BLaER1 (cell line): Measurements from ENCODE around the gene CSF2RB.
A peak's percentile ranks its signal among the peaks of the same experiment; 100 is the strongest.

ENCODE experiments used
- H3K27ac ChIP-seq: shearing (Covaris generic); formaldehyde crosslinking; 2 replicates; pipeline ENCODE4 v1.8.1; 2022
- H3K27me3 ChIP-seq: shearing (Covaris generic); formaldehyde crosslinking; 2 replicates; pipeline ENCODE4 v1.8.1; 2022
- H3K36me3 ChIP-seq: shearing (Covaris generic); formaldehyde crosslinking; 2 replicates; pipeline ENCODE4 v1.8.1; 2022
- H3K4me1 ChIP-seq: shearing (Covaris generic); formaldehyde crosslinking; 2 replicates; pipeline ENCODE4 v1.8.1; 2022
- H3K4me2 ChIP-seq: shearing (Covaris generic); formaldehyde crosslinking; 2 replicates; pipeline ENCODE4 v1.8.1; 2022
- H3K4me3 ChIP-seq: shearing (Covaris generic); formaldehyde crosslinking; 2 replicates; pipeline ENCODE4 v1.8.1; 2022
- H3K9ac ChIP-seq: shearing (Covaris generic); formaldehyde crosslinking; 2 replicates; pipeline ENCODE4 v1.8.1; 2022
- H3K9me3 ChIP-seq: shearing (Covaris generic); formaldehyde crosslinking; 2 replicates; pipeline ENCODE4 v1.8.1; 2022
- H4K20me1 ChIP-seq: shearing (Covaris generic); formaldehyde crosslinking; 2 replicates; pipeline ENCODE4 v1.8.1; 2022
- Cebpa-rat ChIP-seq: shearing (Covaris generic); IDR thresholded peaks from 2 replicates; pipeline ENCODE4 v1.8.1; 2022

Gene CSF2RB

GRCh38 chr22:36872866-36873498 is 40.4 kb upstream of the CSF2RB start:
- peaks cover 22% of the 10 kb centered on the region for H3K4me1 ChIP-seq
- H3K27me3 ChIP-seq = no peaks in the 10 kb centered on the region
- peaks cover 94% of the 10 kb centered on the region for H3K36me3 ChIP-seq
- H3K4me3 ChIP-seq = no peak overlapping the region
- H3K9me3 ChIP-seq = no peaks in the 10 kb centered on the region
- H4K20me1 ChIP-seq = no peaks in the 10 kb centered on the region
- no peak overlapping the region for H3K27ac ChIP-seq
- TF ChIP-seq Cebpa-rat = no peak
- 0 out of 2 replicates have a peak overlapping the region, but pooled peaks have one; percentile 64 for H3K4me2 ChIP-seq
- H3K9ac ChIP-seq = no peak overlapping the region

GRCh38 chr22:36873614-36874308 is 39.7 kb upstream of the CSF2RB start:
- peak overlapping the region; percentile 64 for H3K4me2 ChIP-seq

GRCh38 chr22:36874309-36874696 is 39.1 kb upstream of the CSF2RB start:
- H3K36me3 ChIP-seq = peaks cover 94% of the 10 kb centered on the region
- H3K9ac ChIP-seq = peak overlapping the region; percentile 54; the same call in 1 of the 2 replicates
- no peaks in the 10 kb centered on the region for H4K20me1 ChIP-seq
- TF ChIP-seq Cebpa-rat = no peak
- peaks cover 24% of the 10 kb centered on the region for H3K4me1 ChIP-seq
- no peaks in the 10 kb centered on the region for H3K9me3 ChIP-seq
- no peak overlapping the region for H3K4me3 ChIP-seq
- peak overlapping the region; percentile 64 for H3K4me2 ChIP-seq
- no peaks in the 10 kb centered on the region for H3K27me3 ChIP-seq
- H3K27ac ChIP-seq = peak overlapping the region; percentile 81

More at GRCh38 chr22:36873614-36874308, 39.7 kb upstream of the CSF2RB start:
- Histone ChIP-seq H3K27ac (peak overlapping the region; percentile 81), H3K4me3 (no peak overlapping the region), H3K9me3 (no peaks in the 10 kb centered on the region), H3K27me3 (no peaks in the 10 kb centered on the region), H3K36me3 (peaks cover 96% of the 10 kb centered on the region), H3K9ac (peak overlapping the region; percentile 54; the same call in 1 of the 2 replicates), H4K20me1 (no peaks in the 10 kb centered on the region), H3K4me1 (peaks cover 24% of the 10 kb centered on the region)
- TF ChIP-seq Cebpa-rat = peak; percentile 58; the same call in 1 of the 2 replicates

- no peak for TF ChIP-seq Cebpa-rat
- H3K36me3 ChIP-seq = peaks cover 90% of the 10 kb centered on the region
- 0 out of 2 replicates have a peak overlapping the region, but pooled peaks have one; percentile 64 for H3K4me2 ChIP-seq
- no peaks in the 10 kb centered on the region for H3K27me3 ChIP-seq
- no peaks in the 10 kb centered on the region for H4K20me1 ChIP-seq
- H3K4me3 ChIP-seq = no peak overlapping the region
- no peaks in the 10 kb centered on the region for H3K9me3 ChIP-seq
- H3K9ac ChIP-seq = no peak overlapping the region
- H3K4me1 ChIP-seq = peaks cover 24% of the 10 kb centered on the region
- H3K27ac ChIP-seq = 0 out of 2 replicates have a peak overlapping the region, but pooled peaks have one; percentile 81
These were observed 38.7 kb upstream of the CSF2RB start for GRCh38 chr22:36874736-36875135.

GRCh38 chr22:36875741-36876140 is 37.7 kb upstream of the CSF2RB start:
- Histone ChIP-seq H3K36me3 (peaks cover 79% of the 10 kb centered on the region), H3K27ac (no peak overlapping the region), H4K20me1 (no peaks in the 10 kb centered on the region), H3K9ac (no peak overlapping the region), H3K4me2 (no peak overlapping the region), H3K9me3 (peaks cover 5% of the 10 kb centered on the region), H3K4me1 (peaks cover 24% of the 10 kb centered on the region), H3K27me3 (no peaks in the 10 kb centered on the region), H3K4me3 (no peak overlapping the region)
- no peak for TF ChIP-seq Cebpa-rat

- no peaks in the 10 kb centered on the region for H3K27me3 ChIP-seq
- no peak overlapping the region for H3K27ac ChIP-seq
- peaks cover 9% of the 10 kb centered on the region; the same call in 1 of the 2 replicates for H3K4me1 ChIP-seq
- H3K9ac ChIP-seq = no peak overlapping the region
- H3K4me2 ChIP-seq = no peak overlapping the region
- H4K20me1 ChIP-seq = no peaks in the 10 kb centered on the region
- no peak for TF ChIP-seq Cebpa-rat
- peaks cover 43% of the 10 kb centered on the region for H3K36me3 ChIP-seq
- H3K4me3 ChIP-seq = no peak overlapping the region
- peaks cover 34% of the 10 kb centered on the region for H3K9me3 ChIP-seq
These were observed 33.7 kb upstream of the CSF2RB start for GRCh38 chr22:36879775-36880174.

GRCh38 chr22:36881504-36882245 is 31.8 kb upstream of the CSF2RB start:
- H3K9me3 ChIP-seq = peaks cover 34% of the 10 kb centered on the region
- peaks cover 9% of the 10 kb centered on the region; the same call in 1 of the 2 replicates for H3K4me1 ChIP-seq
- no peak overlapping the region for H3K27ac ChIP-seq
- H3K4me3 ChIP-seq = no peak overlapping the region
- no peak for TF ChIP-seq Cebpa-rat
- H3K27me3 ChIP-seq = no peaks in the 10 kb centered on the region
- no peak overlapping the region for H3K4me2 ChIP-seq
- H3K9ac ChIP-seq = no peak overlapping the region
- peaks cover 24% of the 10 kb centered on the region for H3K36me3 ChIP-seq
- no peaks in the 10 kb centered on the region for H4K20me1 ChIP-seq

GRCh38 chr22:36884349-36885158 is 28.9 kb upstream of the CSF2RB start:
- no peak overlapping the region for H3K4me3 ChIP-seq
- H3K36me3 ChIP-seq = no peaks in the 10 kb centered on the region
- H3K4me2 ChIP-seq = no peak overlapping the region
- no peaks in the 10 kb centered on the region for H3K4me1 ChIP-seq
- H4K20me1 ChIP-seq = no peaks in the 10 kb centered on the region
- H3K9me3 ChIP-seq = peaks cover 34% of the 10 kb centered on the region
- no peak for TF ChIP-seq Cebpa-rat
- H3K9ac ChIP-seq = no peak overlapping the region
- no peak overlapping the region for H3K27ac ChIP-seq
- no peaks in the 10 kb centered on the region for H3K27me3 ChIP-seq

- Histone ChIP-seq H3K4me3 (no peak overlapping the region), H3K4me1 (no peaks in the 10 kb centered on the region), H4K20me1 (no peaks in the 10 kb centered on the region), H3K9ac (no peak overlapping the region), H3K27ac (no peak overlapping the region), H3K36me3 (no peaks in the 10 kb centered on the region), H3K9me3 (peaks cover 31% of the 10 kb centered on the region), H3K4me2 (no peak overlapping the region), H3K27me3 (no peaks in the 10 kb centered on the region)
- no peak for TF ChIP-seq Cebpa-rat
These were observed 28.0 kb upstream of the CSF2RB start for GRCh38 chr22:36885474-36885873.
